Activated naive CD4-positive, alpha-beta T cell treated with anti-CD3 and anti-CD28 coated beads for 36 hours (primary cell): ENCODE data around the gene CENPL. TPM values are rescaled to one million over a fixed set of nuclear protein-coding genes. Genes with fewer than 3 reads are reported as not detected.

ENCODE experiments used
- CTCF ChIA-PET: fragments of 350-600 bp; sonication (Branson Sonifier 250); formaldehyde crosslinking; loops from one replicate; lab custom pipeline; 2021; ENCODE audit warnings: antibody characterized with exemption; lab: Charles Lee
- DNase-seq: peaks from one replicate; pipeline ENCODE4 v3.0.0-alpha.2; 2020
- H3K27ac Mint-ChIP-seq: one replicate; pipeline ENCODE4 v1.8.0; 2021; ENCODE audit warnings: mild to moderate bottlenecking, mixed read lengths
- H3K27me3 Mint-ChIP-seq: one replicate; pipeline ENCODE4 v1.8.0; 2021; ENCODE audit warnings: low read depth, mixed read lengths
- H3K36me3 Mint-ChIP-seq: one replicate; pipeline ENCODE4 v1.8.0; 2021; ENCODE audit warnings: low read depth, mixed read lengths
- H3K4me1 Mint-ChIP-seq: one replicate; pipeline ENCODE4 v1.8.0; 2021; ENCODE audit warnings: low read depth, mixed read lengths
- H3K4me3 Mint-ChIP-seq: one replicate; pipeline ENCODE4 v1.8.0; 2021; ENCODE audit warnings: mild to moderate bottlenecking, moderate library complexity, mixed read lengths
- H3K9me3 Mint-ChIP-seq: one replicate; pipeline ENCODE4 v1.8.0; 2021; ENCODE audit warnings: mixed read lengths
- intact Hi-C: fragments of 100-400 bp; cut with micrococcal nuclease; formaldehyde crosslinking; loops from one replicate; pipeline ENCODE4 v1.15.1; 2023
- total RNA-seq, 2 experiments: library from RNA; stranded (reverse); gene quantifications; one replicate each; pipeline ENCODE4 v1.2.3, GENCODE V29; 2021

The CENPL gene, protein sequence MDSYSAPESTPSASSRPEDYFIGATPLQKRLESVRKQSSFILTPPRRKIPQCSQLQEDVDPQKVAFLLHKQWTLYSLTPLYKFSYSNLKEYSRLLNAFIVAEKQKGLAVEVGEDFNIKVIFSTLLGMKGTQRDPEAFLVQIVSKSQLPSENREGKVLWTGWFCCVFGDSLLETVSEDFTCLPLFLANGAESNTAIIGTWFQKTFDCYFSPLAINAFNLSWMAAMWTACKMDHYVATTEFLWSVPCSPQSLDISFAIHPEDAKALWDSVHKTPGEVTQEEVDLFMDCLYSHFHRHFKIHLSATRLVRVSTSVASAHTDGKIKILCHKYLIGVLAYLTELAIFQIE
- total RNA-seq, result 10 to 100 TPM; 31.1 to 31.9 TPM

DNA sequence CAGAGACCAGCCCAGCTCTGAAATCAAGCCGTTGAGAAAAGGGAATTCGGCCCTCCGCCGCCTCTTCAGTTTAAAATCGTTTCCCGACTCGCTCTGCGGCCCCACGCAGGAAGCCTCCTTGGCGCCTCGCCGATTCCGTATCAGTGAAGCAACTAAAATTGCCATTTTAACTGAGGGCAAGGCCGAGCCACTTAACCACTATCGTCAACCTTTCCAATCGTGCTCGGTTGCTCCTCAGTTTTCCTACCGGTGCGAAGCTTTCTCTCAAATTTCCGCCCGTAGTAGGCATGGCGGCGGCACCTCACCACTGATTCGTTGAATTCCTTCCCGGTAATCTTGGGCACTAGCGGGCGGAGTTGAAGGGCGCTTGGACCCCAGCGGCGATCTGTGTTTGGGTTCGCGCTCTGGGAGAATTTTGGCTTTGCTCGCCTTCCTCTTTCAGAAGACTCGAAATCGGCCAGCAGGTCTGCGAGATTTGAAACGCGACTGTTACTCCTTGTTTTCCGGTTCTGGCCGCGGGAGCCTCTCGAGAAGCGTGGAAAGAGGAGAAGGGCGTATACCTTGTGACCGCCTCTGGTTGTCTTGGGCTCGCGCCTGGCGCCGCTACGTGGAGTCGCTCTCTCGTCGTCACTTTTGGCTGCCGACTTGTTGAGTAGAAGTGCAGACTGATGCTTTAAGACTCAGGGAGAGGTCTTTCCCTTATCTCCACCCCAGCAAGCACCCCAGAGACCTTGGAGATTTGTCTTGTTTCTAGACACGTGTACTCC lies at the start of gene CENPL, which contains the start of gene DARS2:
Gene CENPL (minus strand): TSS at position 569 of the 767 bp plus-strand sequence. CDS start 13,584 bp downstream, outside the sequence.
Gene DARS2 (plus strand): TSS at position 359 of the 767 bp plus-strand sequence. CDS start 557 bp downstream, outside the sequence.
- Mint-ChIP-seq H3K36me3 (peaks cover 28% of the 10 kb centered on the region), H3K9me3 (no peaks in the 10 kb centered on the region), H3K27ac (peak within 1 kb of the TSS; percentile 98), H3K4me1 (peaks cover 46% of the 10 kb centered on the region), H3K4me3 (peak within 1 kb of the TSS; percentile 93), H3K27me3 (no peaks in the 10 kb centered on the region)
- CTCF ChIA-PET, result interaction anchor here (0.7 to 4.4 kb wide), 7 partner anchors 40 to 1082 kb away, joined by 3 to 32 read pairs (median 3); partner anchors contain the start of gene KLHL20
- peak; percentile 95 for DNase-seq
- intact Hi-C loops, result loop anchor here (1.0 to 5.0 kb wide), 14 partner anchors 44 to 1292 kb away; partner anchors contain the start of genes CACYBP, KLHL20, RABGAP1L and RC3H1

DNA sequence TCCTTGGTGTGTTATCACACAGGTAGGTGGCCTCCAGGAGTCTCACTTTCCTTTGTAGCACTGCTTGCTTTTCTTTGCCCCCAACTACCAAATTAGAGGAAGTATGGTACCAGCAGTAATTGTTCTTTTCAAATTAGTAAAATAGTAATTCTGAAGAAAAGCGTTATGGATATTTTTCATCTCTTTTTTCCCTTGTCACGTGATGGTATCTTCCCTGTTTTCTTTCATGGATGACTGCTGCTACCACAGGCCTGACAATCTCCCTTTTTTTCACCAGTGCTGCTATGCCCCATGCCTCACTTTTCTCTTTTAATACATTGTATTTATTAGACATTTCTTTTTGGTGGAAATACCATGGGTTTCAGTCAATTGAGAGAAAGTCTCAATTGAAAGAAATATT lies 46.8 kb upstream of the CENPL start:
- Mint-ChIP-seq H3K4me3 (peak overlapping the region; percentile 20), H3K9me3 (no peaks in the 10 kb centered on the region), H3K27me3 (no peaks in the 10 kb centered on the region), H3K36me3 (peaks cover 38% of the 10 kb centered on the region), H3K4me1 (peaks cover 37% of the 10 kb centered on the region), H3K27ac (peak overlapping the region; percentile 46)
- no peak for DNase-seq
- intact Hi-C loops, result no loop called here
- CTCF ChIA-PET, result interaction anchor here (0.6 kb wide), 1 partner anchor 17 kb away, joined by 3 read pairs; no protein-coding TSS in a partner anchor

DNA sequence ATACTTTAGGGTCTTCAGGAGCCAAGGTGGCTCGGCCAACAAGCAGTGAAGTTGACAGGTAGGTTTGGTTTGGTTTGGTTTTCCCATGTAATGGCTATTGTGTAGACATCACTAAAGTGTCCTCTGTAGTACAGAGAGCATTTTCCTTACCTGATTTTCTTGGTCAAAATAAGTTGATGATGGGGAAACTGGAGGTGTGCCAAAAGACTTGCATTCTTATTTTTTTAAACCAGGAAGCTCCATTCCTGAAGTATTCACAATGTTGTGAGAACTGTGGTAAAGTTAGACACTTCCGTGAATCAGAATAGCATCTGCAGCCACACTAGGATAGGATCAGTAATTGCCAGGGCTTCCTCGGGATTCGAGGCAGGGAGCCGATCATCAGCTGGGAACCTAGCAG lies 46.4 kb upstream of the CENPL start:
- no peak overlapping the region for H3K4me3 Mint-ChIP-seq

DNA sequence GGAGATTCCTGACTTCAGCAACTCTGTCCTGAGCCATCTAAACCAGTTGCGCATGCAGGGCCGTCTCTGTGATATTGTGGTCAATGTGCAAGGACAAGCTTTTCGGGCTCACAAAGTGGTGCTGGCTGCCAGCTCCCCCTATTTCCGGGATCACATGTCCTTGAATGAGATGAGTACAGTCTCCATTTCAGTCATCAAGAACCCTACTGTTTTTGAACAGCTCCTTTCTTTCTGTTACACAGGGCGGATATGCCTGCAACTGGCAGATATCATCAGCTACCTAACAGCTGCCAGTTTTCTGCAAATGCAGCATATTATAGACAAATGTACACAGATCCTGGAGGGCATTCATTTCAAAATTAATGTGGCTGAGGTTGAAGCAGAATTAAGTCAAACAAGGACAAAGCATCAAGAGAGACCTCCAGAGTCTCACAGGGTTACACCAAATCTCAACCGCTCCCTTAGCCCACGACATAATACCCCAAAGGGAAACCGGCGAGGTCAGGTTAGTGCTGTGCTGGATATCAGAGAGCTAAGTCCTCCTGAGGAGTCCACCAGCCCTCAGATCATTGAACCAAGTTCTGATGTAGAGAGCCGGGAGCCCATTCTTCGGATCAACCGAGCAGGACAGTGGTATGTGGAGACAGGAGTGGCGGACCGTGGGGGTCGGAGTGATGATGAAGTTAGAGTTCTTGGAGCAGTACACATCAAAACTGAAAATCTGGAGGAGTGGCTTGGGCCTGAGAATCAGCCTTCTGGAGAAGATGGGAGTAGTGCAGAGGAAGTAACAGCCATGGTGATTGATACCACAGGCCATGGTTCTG lies 45.8 kb upstream of the CENPL start:
- peaks cover 44% of the 10 kb centered on the region for H3K36me3 Mint-ChIP-seq
- H3K4me1 Mint-ChIP-seq, result peaks cover 41% of the 10 kb centered on the region
- peak overlapping the region; percentile 74 for H3K27ac Mint-ChIP-seq
- H3K9me3 Mint-ChIP-seq, result no peaks in the 10 kb centered on the region
- intact Hi-C loops, result loop anchor here (1.0 kb wide), 1 partner anchor 284 kb away; no protein-coding TSS in a partner anchor
- peak; percentile 47 for DNase-seq
- H3K4me3 Mint-ChIP-seq, result peak overlapping the region; percentile 26
- H3K27me3 Mint-ChIP-seq, result no peaks in the 10 kb centered on the region
- CTCF ChIA-PET, result interaction anchor here (1.4 kb wide), 1 partner anchor 44 kb away, joined by 4 read pairs; no protein-coding TSS in a partner anchor

More for the DNA sequence above, 46.4 kb upstream of the CENPL start:
- Mint-ChIP-seq H3K27ac (peak overlapping the region; percentile 74), H3K9me3 (no peaks in the 10 kb centered on the region), H3K4me1 (peaks cover 37% of the 10 kb centered on the region), H3K36me3 (peaks cover 43% of the 10 kb centered on the region), H3K27me3 (no peaks in the 10 kb centered on the region)
- DNase-seq, result no peak
- intact Hi-C loops, result no loop called here
- CTCF ChIA-PET, result interaction anchor here (0.6 kb wide), 1 partner anchor 16 kb away, joined by 3 read pairs; no protein-coding TSS in a partner anchor

DNA sequence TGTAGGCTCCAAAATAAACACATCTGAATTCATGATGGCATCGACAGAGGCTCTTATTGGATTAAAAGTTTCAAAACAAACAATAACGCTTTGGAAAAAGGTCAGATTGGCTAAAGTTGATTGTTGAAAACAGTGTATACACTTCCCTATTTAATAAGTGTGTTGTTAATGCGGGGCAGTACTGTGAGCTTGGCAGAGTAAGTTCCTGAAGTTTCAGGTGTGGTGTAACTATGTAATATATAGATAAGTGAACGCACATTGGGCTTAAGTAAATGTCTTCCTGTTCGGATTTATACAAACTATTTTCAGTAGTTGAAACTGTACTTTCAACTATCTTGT lies 44.3 kb upstream of the CENPL start:
- Mint-ChIP-seq H3K36me3 (peaks cover 56% of the 10 kb centered on the region), H3K9me3 (no peaks in the 10 kb centered on the region), H3K4me1 (peaks cover 49% of the 10 kb centered on the region), H3K27ac (peak overlapping the region; percentile 98), H3K4me3 (peak overlapping the region; percentile 94), H3K27me3 (no peaks in the 10 kb centered on the region)
- intact Hi-C loops, result loop anchor here (2.0 to 5.0 kb wide), 3 partner anchors 203 to 997 kb away; no protein-coding TSS in a partner anchor
- DNase-seq, result no peak
- CTCF ChIA-PET, result interaction anchor here (1.1 to 1.8 kb wide), 4 partner anchors 20 to 54 kb away, joined by 4 to 5 read pairs (median 4); no protein-coding TSS in a partner anchor

DNA sequence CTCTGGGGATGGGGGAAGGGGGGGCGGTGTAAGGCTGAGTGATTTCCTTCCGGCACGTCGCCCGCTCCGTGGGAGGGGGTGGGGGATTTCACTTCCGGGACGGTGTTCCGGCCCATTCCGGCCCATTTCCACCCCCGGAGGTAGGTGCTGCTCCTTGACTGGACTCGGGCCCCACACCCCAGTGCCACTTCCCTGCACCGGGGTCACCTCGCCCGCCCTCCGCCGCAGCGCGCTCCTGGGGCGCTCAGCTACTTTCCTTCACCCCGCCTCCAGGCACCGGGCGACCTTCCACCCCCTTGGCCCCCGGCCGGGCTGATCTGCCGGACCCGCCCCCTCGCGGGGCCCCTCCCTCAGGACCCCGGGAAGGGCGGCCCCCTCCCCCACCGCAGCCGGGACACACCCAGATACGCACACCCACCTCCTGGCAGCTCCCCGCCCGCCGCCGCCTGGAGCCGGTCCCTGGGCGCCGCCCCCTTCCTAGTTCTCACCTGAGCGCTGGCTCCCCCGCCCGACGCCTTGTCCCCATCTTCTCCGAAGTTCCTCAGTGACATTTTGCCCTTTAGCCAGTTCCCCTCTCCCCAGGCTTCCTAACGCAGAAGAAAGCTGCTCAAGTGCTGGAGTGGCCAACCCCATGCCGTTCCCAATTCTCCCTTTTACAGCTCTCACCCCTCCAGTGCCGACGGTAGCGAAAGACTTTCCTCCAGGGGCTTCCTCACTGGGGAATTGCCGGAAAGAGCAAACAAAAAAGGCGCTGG lies 43.8 kb upstream of the CENPL start, which contains the start of gene ZBTB37:
Gene ZBTB37 (plus strand): TSS at position 115 of the 755 bp plus-strand sequence. CDS start 1,846 bp downstream, outside the sequence.
- H3K27ac Mint-ChIP-seq, result peak within 1 kb of the TSS; percentile 98
- H3K4me3 Mint-ChIP-seq, result peak within 1 kb of the TSS; percentile 94
- intact Hi-C loops, result loop anchor here (1.0 to 5.0 kb wide), 14 partner anchors 44 to 1335 kb away; partner anchors contain the start of genes CACYBP, CENPL, DARS2 and KLHL20
- no peaks in the 10 kb centered on the region for H3K9me3 Mint-ChIP-seq
- CTCF ChIA-PET, result interaction anchor here (1.1 to 1.8 kb wide), 3 partner anchors 20 to 54 kb away, joined by 4 to 5 read pairs (median 5); no protein-coding TSS in a partner anchor
- no peaks in the 10 kb centered on the region for H3K27me3 Mint-ChIP-seq
- H3K4me1 Mint-ChIP-seq, result peaks cover 52% of the 10 kb centered on the region
- DNase-seq, result peak; percentile 96
- peaks cover 60% of the 10 kb centered on the region for H3K36me3 Mint-ChIP-seq

DNA sequence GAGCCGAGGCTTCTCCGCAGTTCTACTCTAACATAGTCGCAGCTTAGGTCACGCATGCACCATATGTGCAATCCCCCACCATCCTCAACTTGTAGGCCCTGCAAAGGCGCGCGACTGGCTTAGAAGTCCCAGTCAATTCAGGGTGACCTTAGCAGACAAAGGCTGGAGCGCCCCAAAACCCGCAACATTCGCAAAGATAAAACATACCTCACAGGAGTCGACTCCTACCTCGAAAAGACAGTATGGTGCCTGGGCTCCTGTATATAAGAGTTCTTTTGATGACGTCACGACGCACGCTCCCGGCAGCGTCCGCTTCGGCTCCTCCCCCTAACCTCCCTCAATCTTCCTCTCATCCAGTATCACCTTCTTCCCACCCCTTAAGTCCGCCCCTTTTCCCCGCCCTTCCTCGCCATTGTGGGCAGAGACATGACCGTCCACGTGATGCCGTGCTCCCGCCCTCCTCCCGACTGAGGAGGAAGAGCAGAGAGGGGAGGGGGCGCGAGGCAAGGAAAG lies 43.1 kb upstream of the CENPL start, which contains the start of gene GAS5:
Gene GAS5 (minus strand): TSS at position 237 of the 513 bp plus-strand sequence.
- no peaks in the 10 kb centered on the region for H3K9me3 Mint-ChIP-seq
- peak within 1 kb of the TSS; percentile 94 for H3K4me3 Mint-ChIP-seq
- CTCF ChIA-PET, result interaction anchor here (1.1 to 1.8 kb wide), 2 partner anchors 21 to 55 kb away, joined by 5 read pairs; no protein-coding TSS in a partner anchor
- peak; percentile 100 for DNase-seq
- H3K27me3 Mint-ChIP-seq, result no peaks in the 10 kb centered on the region
- peaks cover 51% of the 10 kb centered on the region for H3K4me1 Mint-ChIP-seq
- H3K27ac Mint-ChIP-seq, result peak within 1 kb of the TSS; percentile 98
- intact Hi-C loops, result loop anchor here (1.0 to 5.0 kb wide), 14 partner anchors 44 to 1335 kb away; partner anchors contain the start of genes CACYBP, CENPL, DARS2 and KLHL20
- peaks cover 58% of the 10 kb centered on the region for H3K36me3 Mint-ChIP-seq

DNA sequence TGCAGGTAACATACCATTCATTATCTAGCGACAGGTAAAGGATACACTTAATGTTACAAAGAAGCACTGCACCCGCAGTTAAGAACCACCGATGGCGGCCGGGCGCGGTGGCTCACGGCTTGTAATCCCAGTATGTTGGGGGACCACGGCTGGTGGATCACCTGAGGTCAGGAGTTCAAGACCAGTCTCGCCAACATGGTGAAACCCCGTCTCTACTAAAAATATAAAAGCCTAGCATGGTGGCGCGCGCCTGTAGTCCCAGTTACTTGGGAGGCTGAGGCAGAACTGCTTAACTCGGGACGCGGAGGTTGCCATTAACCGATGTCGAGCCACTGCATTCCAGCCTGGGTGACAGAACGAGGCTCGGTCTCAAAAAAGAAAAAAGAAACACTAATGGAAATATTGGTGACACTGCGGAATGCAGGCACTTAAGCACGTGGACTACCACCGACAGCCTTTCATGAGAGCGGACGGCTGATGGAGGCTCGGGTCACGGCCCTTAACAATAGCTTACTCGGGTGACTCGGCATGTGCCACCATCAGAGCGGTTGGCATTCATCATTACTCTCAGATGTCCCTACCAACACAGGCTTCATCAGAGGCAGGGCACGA lies 42.6 kb upstream of the CENPL start:
- Mint-ChIP-seq H3K36me3 (peaks cover 56% of the 10 kb centered on the region), H3K4me3 (peak overlapping the region; percentile 94), H3K27me3 (no peaks in the 10 kb centered on the region), H3K9me3 (no peaks in the 10 kb centered on the region), H3K4me1 (peaks cover 50% of the 10 kb centered on the region), H3K27ac (peak overlapping the region; percentile 98)
- CTCF ChIA-PET, result no interaction called here
- intact Hi-C loops, result loop anchor here (5.0 kb wide), 2 partner anchors 205 to 995 kb away; no protein-coding TSS in a partner anchor
- DNase-seq, result peak; percentile 34

DNA sequence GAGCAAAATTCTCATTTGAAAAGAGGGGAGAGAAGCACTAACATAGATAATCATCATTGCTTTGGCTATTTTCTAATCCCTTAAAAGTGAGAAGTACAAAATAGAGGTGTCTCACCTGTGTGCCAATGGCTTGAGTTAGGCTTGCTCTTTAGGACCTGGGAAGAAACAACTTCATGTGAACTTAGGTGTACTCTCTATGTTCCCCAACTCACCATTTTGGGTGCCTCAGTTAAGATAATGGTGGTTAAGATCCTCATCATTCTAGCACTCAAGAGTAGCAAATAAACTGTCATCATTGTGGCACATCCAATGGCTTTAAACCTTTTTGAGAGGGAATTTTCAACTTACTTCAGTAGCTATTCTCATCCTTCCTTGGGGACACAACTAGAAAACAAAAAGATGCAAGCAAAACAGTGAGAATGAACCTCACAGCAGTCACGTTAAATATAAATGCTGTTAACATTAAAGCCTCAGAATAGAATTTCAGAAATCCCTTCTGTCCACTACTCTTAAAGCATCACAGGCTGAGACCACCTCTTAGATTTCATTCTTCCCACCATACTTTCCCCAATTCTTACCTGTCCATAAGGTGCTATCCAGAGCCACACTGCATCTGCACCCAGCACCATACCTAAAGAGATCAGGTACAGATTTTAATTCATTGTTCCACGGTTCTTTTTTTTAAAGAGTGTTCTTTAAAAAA lies 41.9 kb upstream of the CENPL start:
- DNase-seq, result no peak
- CTCF ChIA-PET, result no interaction called here
- H3K27me3 Mint-ChIP-seq, result no peaks in the 10 kb centered on the region
- peak overlapping the region; percentile 94 for H3K4me3 Mint-ChIP-seq
- no peaks in the 10 kb centered on the region for H3K9me3 Mint-ChIP-seq
- peaks cover 55% of the 10 kb centered on the region for H3K36me3 Mint-ChIP-seq
- peak overlapping the region; percentile 98 for H3K27ac Mint-ChIP-seq
- H3K4me1 Mint-ChIP-seq, result peaks cover 47% of the 10 kb centered on the region
- intact Hi-C loops, result loop anchor here (5.0 kb wide), 2 partner anchors 206 to 994 kb away; no protein-coding TSS in a partner anchor
